HG03039 (cell line): Measurements from ENCODE around the gene MCM5.
"Not testable (repeated sequence)": the region's sequence is repeated elsewhere in the genome, so short reads cannot be mapped to it uniquely, and the experiment has no call there.

Experiments used
- ATAC-seq: cut with Tn5 transposase; IDR thresholded peaks from one replicate; pipeline ENCODE4 v1.9.1; 2021; ENCODE audit warnings: mild to moderate bottlenecking, moderate library complexity; ENCODE audit not compliant: unreplicated experiment

The MCM5 gene

GRCh38 chr22:35430897-35431322 lies 31.0 kb downstream of the MCM5 start:
- ATAC-seq: no peak

- ATAC-seq: no peak
Observed at GRCh38 chr22:35431483-35432227, 31.7 kb downstream of the MCM5 start.

GRCh38 chr22:35432228-35432905 lies 32.4 kb downstream of the MCM5 start:
- no peak for ATAC-seq

- no peak for ATAC-seq
Observed at GRCh38 chr22:35434061-35434710, 34.2 kb downstream of the MCM5 start.

GRCh38 chr22:35435201-35435740 lies 35.3 kb downstream of the MCM5 start:
- no peak for ATAC-seq

GRCh38 chr22:35436421-35436820 lies 36.5 kb downstream of the MCM5 start:
- no peak for ATAC-seq

- no peak for ATAC-seq
Observed at GRCh38 chr22:35437049-35437448, 37.1 kb downstream of the MCM5 start.

- not testable (repeated sequence) for ATAC-seq
Observed at GRCh38 chr22:35438673-35439364, 38.9 kb downstream of the MCM5 start.

- no peak for ATAC-seq
Observed at GRCh38 chr22:35439365-35439717, 39.4 kb downstream of the MCM5 start.

- ATAC-seq: no peak
Observed at GRCh38 chr22:35440129-35440528, 40.2 kb downstream of the MCM5 start.

GRCh38 chr22:35441489-35442100 lies 41.7 kb downstream of the MCM5 start:
- no peak for ATAC-seq

GRCh38 chr22:35442471-35442870 lies 42.5 kb downstream of the MCM5 start:
- ATAC-seq: no peak

- no peak for ATAC-seq
Observed at GRCh38 chr22:35443338-35443737, 43.4 kb downstream of the MCM5 start.

- ATAC-seq: no peak
Observed at GRCh38 chr22:35443790-35444684, 44.1 kb downstream of the MCM5 start.

- no peak for ATAC-seq
Observed at GRCh38 chr22:35444685-35445399, 44.9 kb downstream of the MCM5 start.

- no peak for ATAC-seq
Observed at GRCh38 chr22:35445933-35446332, 46.0 kb downstream of the MCM5 start.

GRCh38 chr22:35446365-35446764 lies 46.4 kb downstream of the MCM5 start:
- no peak for ATAC-seq

- no peak for ATAC-seq
Observed at GRCh38 chr22:35448523-35448922, 48.6 kb downstream of the MCM5 start.
